ENCODE measurements around the gene PTP4A2. TPM values are rescaled to one million over a fixed set of nuclear protein-coding genes. Genes with fewer than 3 reads are reported as not detected.

The PTP4A2 gene
- polyA plus RNA-seq, 3 donors, result 227 to 501 (median 294) TPM

GRCh38 chr1:31883357-31883942, 54.7 kb downstream of the PTP4A2 start:
- H3K36me3 ChIP-seq (replicated peaks in 1 of 2; ENCODE audit: control insufficient read depth in 1 of 2, insufficient read depth in 2 of 2, low read length in 2 of 2), result no peaks in the 10 kb centered on the region
- no peak overlapping the region for H3K27ac Mint-ChIP-seq
- H4K20me1 ChIP-seq (ENCODE audit: insufficient read depth, low read length), result no peaks in the 10 kb centered on the region
- peaks cover 0 to 2% (median 0%) of the 10 kb centered on the region in 7 donors for H3K9me3 Mint-ChIP-seq
- H3K4me1 Mint-ChIP-seq, result peaks cover 12% of the 10 kb centered on the region
- no peaks in the 10 kb centered on the region for H3K27me3 ChIP-seq (ENCODE audit: control insufficient read depth in 2 of 2, insufficient read depth in 2 of 2, low read length in 2 of 2)
- intact Hi-C loops (cut with micrococcal nuclease), result no loop called here
- no peak overlapping the region for H3K9ac ChIP-seq (ENCODE audit: insufficient read depth, low read length, poor library complexity, severe bottlenecking)
- peaks cover 14 to 22% of the 10 kb centered on the region in 2 donors for H3K4me1 ChIP-seq (ENCODE audit: control insufficient read depth in 1 of 2, insufficient read depth in 2 of 2, low read length in 2 of 2)
- H3K4me3 Mint-ChIP-seq, result no peak overlapping the region
- no peaks in the 10 kb centered on the region for H3K9me3 ChIP-seq (replicated peaks in 1 of 2; ENCODE audit: control insufficient read depth in 1 of 2, insufficient read depth in 1 of 2, low read length in 2 of 2)
- no peak for DNase-seq
- H3K27ac ChIP-seq (ENCODE audit: low read depth in 1 of 2, low read length in 2 of 2), result no peak overlapping the region
- H2AFZ ChIP-seq (ENCODE audit: insufficient read depth, low read depth, low read length, poor library complexity, severe bottlenecking), result no peak overlapping the region
- no peak overlapping the region for H3K4me3 ChIP-seq (replicated peaks in 1 of 3; ENCODE audit: low read depth in 2 of 3, low read length in 3 of 3)
- WGBS (ENCODE audit: insufficient coverage), result no CpG with 5 or more reads among the region's 3 CpGs
- H3K4me2 ChIP-seq (replicated peaks; ENCODE audit: extremely low read depth, low read length, poor library complexity, severe bottlenecking), result no peak overlapping the region
- no peak for TF ChIP-seq CTCF (IDR thresholded peaks at IDR 0.05)
- H3K36me3 Mint-ChIP-seq, result no peaks in the 10 kb centered on the region
- H3K79me2 ChIP-seq (ENCODE audit: insufficient read depth, low read length), result no peaks in the 10 kb centered on the region
- peaks cover 0 to 4% (median 1%) of the 10 kb centered on the region in 3 donors for H3K27me3 Mint-ChIP-seq (ENCODE audit: low read depth in 3 of 3)

- H3K27ac ChIP-seq (ENCODE audit: low read depth in 1 of 2, low read length in 2 of 2), result no peak overlapping the region
- Mint-ChIP-seq H3K4me1 (peaks cover 8% of the 10 kb centered on the region), H3K27ac (no peak overlapping the region), H3K4me3 (no peak overlapping the region), H3K9me3 (peaks cover 0 to 2% (median 0%) of the 10 kb centered on the region in 7 donors), H3K36me3 (no peaks in the 10 kb centered on the region), H3K27me3 (ENCODE audit: low read depth in 3 of 3) (peaks cover 0 to 4% (median 1%) of the 10 kb centered on the region in 3 donors)
- DNase-seq, result no peak
- WGBS (ENCODE audit: insufficient coverage), result 98% methylated on average over 4 of the region's 5 CpGs
- H3K79me2 ChIP-seq (ENCODE audit: insufficient read depth, low read length), result no peaks in the 10 kb centered on the region
- no peaks in the 10 kb centered on the region for H3K36me3 ChIP-seq (replicated peaks in 1 of 2; ENCODE audit: control insufficient read depth in 1 of 2, insufficient read depth in 2 of 2, low read length in 2 of 2)
- no peak overlapping the region for H3K9ac ChIP-seq (ENCODE audit: insufficient read depth, low read length, poor library complexity, severe bottlenecking)
- intact Hi-C loops (cut with micrococcal nuclease), result no loop called here
- H3K4me1 ChIP-seq (ENCODE audit: control insufficient read depth in 1 of 2, insufficient read depth in 2 of 2, low read length in 2 of 2), result peaks cover 5% of the 10 kb centered on the region in 2 donors
- H3K4me2 ChIP-seq (replicated peaks; ENCODE audit: extremely low read depth, low read length, poor library complexity, severe bottlenecking), result no peak overlapping the region
- H2AFZ ChIP-seq (ENCODE audit: insufficient read depth, low read depth, low read length, poor library complexity, severe bottlenecking), result no peak overlapping the region
- no peak for TF ChIP-seq CTCF (IDR thresholded peaks at IDR 0.05)
- no peak overlapping the region for H3K4me3 ChIP-seq (replicated peaks in 1 of 3; ENCODE audit: low read depth in 2 of 3, low read length in 3 of 3)
- H4K20me1 ChIP-seq (ENCODE audit: insufficient read depth, low read length), result no peaks in the 10 kb centered on the region
- H3K27me3 ChIP-seq (ENCODE audit: control insufficient read depth in 2 of 2, insufficient read depth in 2 of 2, low read length in 2 of 2), result no peaks in the 10 kb centered on the region
- no peaks in the 10 kb centered on the region for H3K9me3 ChIP-seq (replicated peaks in 1 of 2; ENCODE audit: control insufficient read depth in 1 of 2, insufficient read depth in 1 of 2, low read length in 2 of 2)
These were observed 56.5 kb downstream of the PTP4A2 start for GRCh38 chr1:31881688-31882000.

Data from CD14-positive monocyte (primary cell).